ENCODE results near the gene RSPH9.

Gene RSPH9

GRCh38 chr6:43710576-43710975 lies 65.7 kb downstream of the RSPH9 start:
- Histone ChIP-seq H3K36me3 (ENCODE audit: control insufficient read depth, low read length) (no peaks in the 10 kb centered on the region), H3K4me1 (ENCODE audit: control insufficient read depth, low read length) (peaks cover 52% of the 10 kb centered on the region), H3K79me2 (ENCODE audit: control insufficient read depth, low read length) (no peaks in the 10 kb centered on the region), H3K4me2 (ENCODE audit: low read length) (no peak overlapping the region), H3K27ac (ENCODE audit: low read depth, low read length) (no peak overlapping the region), H3K4me3 (ENCODE audit: low read length) (no peak overlapping the region), H3K9me2 (replicated peaks; ENCODE audit: control insufficient read depth, low read length) (no peaks in the 10 kb centered on the region), H3F3A (ENCODE audit: control insufficient read depth, insufficient read depth) (peaks cover 17% of the 10 kb centered on the region), H4K20me1 (ENCODE audit: control insufficient read depth, insufficient read depth, low read depth, low read length) (no peaks in the 10 kb centered on the region), H3K27me3 (ENCODE audit: control insufficient read depth, low read length) (peaks cover 37% of the 10 kb centered on the region), H3K9me3 (ENCODE audit: control insufficient read depth, insufficient read depth, low read length) (no peaks in the 10 kb centered on the region)
- TF ChIP-seq CTCF (IDR thresholded peaks at IDR 0.05; ENCODE audit: low read depth, low read length, poor library complexity, severe bottlenecking): no peak
- no peak for TF ChIP-seq EZH2phosphoT487 (IDR thresholded peaks at IDR 0.05; ENCODE audit: borderline replicate concordance, low read length)

GRCh38 chr6:43712579-43712978 lies 67.7 kb downstream of the RSPH9 start:
- TF ChIP-seq EZH2phosphoT487 (IDR thresholded peaks at IDR 0.05; ENCODE audit: borderline replicate concordance, low read length) (no peak), CTCF (IDR thresholded peaks at IDR 0.05; ENCODE audit: low read depth, low read length, poor library complexity, severe bottlenecking) (no peak)
- Histone ChIP-seq H3K27ac (ENCODE audit: low read depth, low read length) (no peak overlapping the region), H3K4me2 (ENCODE audit: low read length) (no peak overlapping the region), H3F3A (ENCODE audit: control insufficient read depth, insufficient read depth) (peaks cover 14% of the 10 kb centered on the region), H3K36me3 (ENCODE audit: control insufficient read depth, low read length) (no peaks in the 10 kb centered on the region), H3K27me3 (ENCODE audit: control insufficient read depth, low read length) (peaks cover 22% of the 10 kb centered on the region), H3K4me1 (ENCODE audit: control insufficient read depth, low read length) (peaks cover 41% of the 10 kb centered on the region), H3K9me2 (replicated peaks; ENCODE audit: control insufficient read depth, low read length) (no peaks in the 10 kb centered on the region), H3K9me3 (ENCODE audit: control insufficient read depth, insufficient read depth, low read length) (no peaks in the 10 kb centered on the region), H3K79me2 (ENCODE audit: control insufficient read depth, low read length) (no peaks in the 10 kb centered on the region), H4K20me1 (ENCODE audit: control insufficient read depth, insufficient read depth, low read depth, low read length) (no peaks in the 10 kb centered on the region), H3K4me3 (ENCODE audit: low read length) (no peak overlapping the region)

DNA sequence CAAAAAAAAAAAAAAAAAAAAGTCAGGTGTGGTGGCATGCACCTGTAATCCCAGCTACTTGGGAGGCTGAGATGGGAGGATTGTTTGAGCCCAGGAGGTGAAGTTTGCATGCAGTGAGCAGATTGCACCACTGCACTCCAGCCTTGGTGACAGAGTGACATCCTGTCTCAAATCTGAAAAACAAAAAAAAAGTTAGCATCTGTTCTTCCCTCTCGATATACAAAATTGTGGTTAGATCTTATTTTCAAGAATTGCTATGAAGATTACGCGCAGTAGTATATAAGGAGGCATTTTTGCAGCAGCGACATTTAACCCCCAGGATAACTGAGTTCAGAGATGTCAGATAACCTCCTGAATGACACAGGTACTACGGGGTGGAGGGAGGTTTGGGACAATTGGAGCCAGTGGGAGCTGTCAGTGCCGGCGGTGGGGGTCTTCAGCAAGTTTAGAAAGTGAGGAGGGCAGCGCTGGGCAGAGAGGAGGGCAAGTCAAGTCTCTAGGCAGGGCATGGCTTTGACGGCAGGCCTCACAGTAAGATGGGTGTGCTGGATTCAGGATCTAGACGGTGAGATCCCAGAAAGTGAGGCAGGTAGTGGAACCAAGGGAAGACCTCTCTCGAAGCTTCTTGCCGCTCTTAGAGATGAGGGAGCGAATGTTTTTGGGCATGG lies 68.9 kb downstream of the RSPH9 start:
- TF ChIP-seq EZH2phosphoT487 (IDR thresholded peaks at IDR 0.05; ENCODE audit: borderline replicate concordance, low read length) (no peak), CTCF (IDR thresholded peaks at IDR 0.05; ENCODE audit: low read depth, low read length, poor library complexity, severe bottlenecking) (no peak)
- Histone ChIP-seq H4K20me1 (ENCODE audit: control insufficient read depth, insufficient read depth, low read depth, low read length) (no peaks in the 10 kb centered on the region), H3K79me2 (ENCODE audit: control insufficient read depth, low read length) (no peaks in the 10 kb centered on the region), H3K36me3 (ENCODE audit: control insufficient read depth, low read length) (no peaks in the 10 kb centered on the region), H3K27me3 (ENCODE audit: control insufficient read depth, low read length) (peaks cover 22% of the 10 kb centered on the region), H3K4me1 (ENCODE audit: control insufficient read depth, low read length) (peaks cover 36% of the 10 kb centered on the region), H3K4me2 (ENCODE audit: low read length) (peak overlapping the region; percentile 75), H3K9me2 (replicated peaks; ENCODE audit: control insufficient read depth, low read length) (no peaks in the 10 kb centered on the region), H3K4me3 (ENCODE audit: low read length) (peak overlapping the region; percentile 54), H3F3A (ENCODE audit: control insufficient read depth, insufficient read depth) (peaks cover 14% of the 10 kb centered on the region), H3K9me3 (ENCODE audit: control insufficient read depth, insufficient read depth, low read length) (no peaks in the 10 kb centered on the region), H3K27ac (ENCODE audit: low read depth, low read length) (peak overlapping the region; percentile 55)

Data from DOHH2 (cell line).